H1 (cell line): Measurements from ENCODE around the gene LSM4. TPM values are rescaled to one million over a fixed set of nuclear protein-coding genes. Genes with fewer than 3 reads are reported as not detected.
A peak's percentile ranks its signal among the peaks of the same experiment; 100 is the strongest.

Experiments used
- CTCF ChIA-PET: fragments of 300-600 bp; sonication (Branson Sonifier 250); formaldehyde crosslinking; loops from one replicate; lab custom pipeline; 2021; ENCODE audit not compliant: partially characterized antibody; lab: Charles Lee
- POLR2A ChIA-PET: fragments of 300-600 bp; sonication (Branson Sonifier 250); formaldehyde crosslinking; loops from one replicate; lab custom pipeline; 2021; ENCODE audit warnings: inconsistent platforms; ENCODE audit not compliant: partially characterized antibody; lab: Charles Lee
- DNase-seq, 2 experiments: peaks; one replicate each; pipeline versions ENCODE4 v3.0.0 to v3.0.0-alpha.2; 2010 to 2022; ENCODE audit warnings: low spot score in 2 of 2, low read depth in 1 of 2, mixed read lengths in 1 of 2
- FAIRE-seq: peaks from 2 replicates; lab custom pipeline; 2011; peaks lifted over from hg19 to GRCh38; lab: Jason Lieb, UNC
- H2AFZ ChIP-seq: 2 replicates; pipeline ENCODE4 v1.8.1; 2012; ENCODE audit warnings: low read length, inconsistent platforms
- H2AK5ac ChIP-seq: 2 replicates; pipeline ENCODE4 v1.6.1; 2013; ENCODE audit warnings: low read depth, low read length
- H2BK120ac ChIP-seq: replicated peaks from 2 replicates; pipeline ENCODE3; 2013; ENCODE audit warnings: low read depth, low read length, inconsistent platforms
- H2BK12ac ChIP-seq: 2 replicates; pipeline ENCODE4 v1.6.1; 2013; ENCODE audit warnings: low read depth, low read length
- H2BK15ac ChIP-seq: 2 replicates; pipeline ENCODE4 v1.6.1; 2013; ENCODE audit warnings: low read length
- H2BK20ac ChIP-seq: 2 replicates; pipeline ENCODE4 v1.6.1; 2013; ENCODE audit warnings: low read length
- H2BK5ac ChIP-seq: 2 replicates; pipeline ENCODE4 v1.6.1; 2013; ENCODE audit warnings: low read depth, low read length
- H3K14ac ChIP-seq: 2 replicates; pipeline ENCODE4 v1.6.1; 2013; ENCODE audit warnings: inconsistent platforms; ENCODE audit not compliant: insufficient read length
- H3K18ac ChIP-seq: 2 replicates; pipeline ENCODE4 v1.6.1; 2013; ENCODE audit warnings: low read length; ENCODE audit errors: extremely low read depth
- H3K23ac ChIP-seq: 2 replicates; pipeline ENCODE4 v1.6.1; 2013; ENCODE audit warnings: inconsistent platforms; ENCODE audit not compliant: insufficient read length
- H3K23me2 ChIP-seq: 2 replicates; pipeline ENCODE4 v1.6.1; 2013; ENCODE audit warnings: low read depth, low read length
- H3K27ac ChIP-seq: 2 replicates; pipeline ENCODE4 v1.6.1; 2011; ENCODE audit warnings: low read depth, low read length, inconsistent platforms
- H3K27me3 ChIP-seq, 4 experiments: replicated peaks in 1 of 4; 1 replicate in 1 of 4; 2 replicates in 3 of 4; pipeline versions ENCODE4 v1.6.1 to v1.8.1; 2011 to 2013; ENCODE audit warnings: low read length in 3 of 4, mild to moderate bottlenecking in 3 of 4, inconsistent platforms in 2 of 4, mixed read lengths in 2 of 4, moderate library complexity in 1 of 4; ENCODE audit not compliant: control insufficient read depth in 3 of 4, insufficient read depth in 3 of 4; ENCODE audit errors: extremely low read depth in 1 of 4
- H3K36me3 ChIP-seq, 4 experiments: 2 replicates each; pipeline versions ENCODE4 v1.6.1 to v1.8.1; 2011 to 2013; ENCODE audit warnings: mild to moderate bottlenecking in 4 of 4, low read length in 3 of 4, moderate library complexity in 2 of 4, control low read depth in 1 of 4, inconsistent platforms in 1 of 4; ENCODE audit not compliant: insufficient read depth in 4 of 4, control insufficient read depth in 2 of 4
- H3K4ac ChIP-seq: replicated peaks from 2 replicates; pipeline ENCODE3; 2013; ENCODE audit warnings: low read length, low read depth, mixed read lengths, inconsistent platforms; ENCODE audit not compliant: insufficient read length
- H3K4me1 ChIP-seq, 4 experiments: replicated peaks in 1 of 4; 1 replicate in 1 of 4; 2 replicates in 3 of 4; pipeline versions ENCODE4 v1.6.1 to v1.8.1; 2011 to 2013; ENCODE audit warnings: low read length in 3 of 4, inconsistent platforms in 2 of 4, mixed read lengths in 1 of 4; ENCODE audit not compliant: insufficient read depth in 4 of 4, control insufficient read depth in 3 of 4
- H3K4me2 ChIP-seq, 2 experiments: 2 replicates each; pipeline versions ENCODE4 v1.6.1 to v1.8.1; 2011 to 2013; ENCODE audit warnings: low read depth in 2 of 2, low read length in 2 of 2, control low read depth in 1 of 2, inconsistent platforms in 1 of 2, mild to moderate bottlenecking in 1 of 2; ENCODE audit not compliant: insufficient read depth in 1 of 2
- H3K4me3 ChIP-seq, 4 experiments: fragments of 200-600, 300-600 bp in 1 of 4; sonication (generic), shearing (Covaris generic), sonication (Bioruptor Twin) in 1 of 4; 2 replicates each; pipeline versions ENCODE4 v1.5.1 to v1.8.1; 2011 to 2016; ENCODE audit warnings: low read length in 4 of 4, low read depth in 3 of 4, control low read depth in 2 of 4, inconsistent platforms in 2 of 4, mild to moderate bottlenecking in 2 of 4, mixed read lengths in 1 of 4, moderate library complexity in 1 of 4; ENCODE audit not compliant: insufficient read depth in 2 of 4; ENCODE audit errors: extremely low read depth in 1 of 4
- H3K56ac ChIP-seq: replicated peaks from 2 replicates; pipeline ENCODE3; 2013; ENCODE audit warnings: low read depth, mild to moderate bottlenecking, mixed read lengths, low read length, inconsistent platforms; ENCODE audit not compliant: insufficient read length
- H3K79me1 ChIP-seq: 2 replicates; pipeline ENCODE4 v1.6.1; 2013; ENCODE audit warnings: low read depth, low read length, control low read depth
- H3K79me2 ChIP-seq, 2 experiments: 2 replicates each; pipeline versions ENCODE4 v1.6.1 to v1.8.1; 2012 to 2013; ENCODE audit warnings: low read length in 2 of 2, mild to moderate bottlenecking in 2 of 2, inconsistent platforms in 1 of 2; ENCODE audit not compliant: insufficient read depth in 2 of 2, control insufficient read depth in 1 of 2
- H3K9ac ChIP-seq, 4 experiments: replicated peaks in 1 of 4; 1 replicate in 1 of 4; 2 replicates in 3 of 4; pipeline versions ENCODE4 v1.6.1 to v1.8.1; 2011 to 2013; ENCODE audit warnings: low read depth in 3 of 4, low read length in 3 of 4, control low read depth in 2 of 4, mild to moderate bottlenecking in 2 of 4, moderate library complexity in 2 of 4, inconsistent platforms in 1 of 4; ENCODE audit errors: extremely low read depth in 1 of 4
- H3K9me3 ChIP-seq, 2 experiments: 2 replicates each; pipeline versions ENCODE4 v1.6.1 to v1.8.1; 2012 to 2013; ENCODE audit warnings: mild to moderate bottlenecking in 2 of 2, moderate library complexity in 2 of 2, control low read depth in 1 of 2, inconsistent platforms in 1 of 2, low read depth in 1 of 2, low read length in 1 of 2, mixed read lengths in 1 of 2; ENCODE audit not compliant: insufficient read depth in 2 of 2
- H4K20me1 ChIP-seq, 2 experiments: replicated peaks in 1 of 2; 2 replicates each; pipeline versions ENCODE3 to v1.8.1; 2011 to 2013; ENCODE audit warnings: inconsistent platforms in 2 of 2, low read length in 2 of 2, mild to moderate bottlenecking in 1 of 2; ENCODE audit not compliant: insufficient read depth in 2 of 2, control insufficient read depth in 1 of 2
- H4K5ac ChIP-seq: 2 replicates; pipeline ENCODE4 v1.6.1; 2013; ENCODE audit warnings: low read length, low read depth, mixed read lengths, inconsistent platforms; ENCODE audit not compliant: insufficient read length
- H4K8ac ChIP-seq: 2 replicates; pipeline ENCODE4 v1.8.0; 2013; ENCODE audit warnings: mild to moderate bottlenecking, moderate library complexity, low read length, inconsistent platforms; ENCODE audit not compliant: insufficient read depth; ENCODE audit errors: extremely low read depth
- H4K91ac ChIP-seq: replicated peaks from 2 replicates; pipeline ENCODE3; 2013; ENCODE audit warnings: low read length, mixed read lengths, inconsistent platforms; ENCODE audit not compliant: insufficient read length
- BCL11A ChIP-seq, 2 experiments: IDR thresholded peaks; one replicate each; pipeline ENCODE4 v1.6.1; 2011; ENCODE audit warnings: low read depth in 2 of 2, low read length in 2 of 2, mild to moderate bottlenecking in 2 of 2
- CBX5 ChIP-seq: fragments of 300-800, 300-1000 bp; sonication (generic); IDR thresholded peaks from 2 replicates; pipeline ENCODE4 v1.7.1; 2016; ENCODE audit warnings: antibody characterized with exemption, low read length, low read depth
- CREB1 ChIP-seq: IDR thresholded peaks from 2 replicates; pipeline ENCODE4 v1.6.1; 2012; ENCODE audit warnings: inconsistent platforms
- CTBP2 ChIP-seq: IDR thresholded peaks from 2 replicates; pipeline ENCODE4 v1.7.0; 2011; ENCODE audit warnings: borderline replicate concordance, mild to moderate bottlenecking, moderate library complexity, mixed read lengths, low read length; ENCODE audit not compliant: insufficient read depth, insufficient read length
- MAFK ChIP-seq: IDR thresholded peaks from 2 replicates; pipeline ENCODE4 v1.6.1; 2012; ENCODE audit warnings: low read depth, mild to moderate bottlenecking, improper control_type of control experiment, low read length
- POU5F1 ChIP-seq: IDR thresholded peaks from 2 replicates; pipeline ENCODE4 v1.6.1; 2011; ENCODE audit warnings: low read depth, mild to moderate bottlenecking, low read length, moderate library complexity
- SIRT6 ChIP-seq: IDR thresholded peaks from one replicate; pipeline ENCODE4 v1.7.1; 2012; ENCODE audit warnings: low read length, inconsistent platforms
- SP1 ChIP-seq: IDR thresholded peaks from 2 replicates; pipeline ENCODE4 v1.6.1; 2011; ENCODE audit warnings: low read depth, low read length
- SP2 ChIP-seq: IDR thresholded peaks from 2 replicates; pipeline ENCODE4 v1.6.1; 2012; ENCODE audit warnings: mild to moderate bottlenecking, low read length, inconsistent platforms
- SRF ChIP-seq: IDR thresholded peaks from 2 replicates; pipeline ENCODE4 v1.6.1; 2011; ENCODE audit warnings: mild to moderate bottlenecking, low read depth, low read length, moderate library complexity
- TAF1 ChIP-seq: IDR thresholded peaks from 2 replicates; pipeline ENCODE4 v1.6.1; 2011; ENCODE audit warnings: mild to moderate bottlenecking, low read depth, low read length
- TEAD4 ChIP-seq: IDR thresholded peaks from 2 replicates; pipeline ENCODE4 v1.6.1; 2012; ENCODE audit warnings: low read depth, low read length, inconsistent platforms, mixed read lengths
- WGBS, 2 experiments: shearing (Covaris generic) in 1 of 2; methylation state at CpG; one replicate each; pipeline versions ENCODE4 v1.1.6 to v1.1.7; 2013 to 2015; ENCODE audit warnings: low lambda C conversion rate in 2 of 2, mixed read lengths in 2 of 2, inconsistent platforms in 1 of 2, low coverage in 1 of 2, missing lambda C conversion rate in 1 of 2; ENCODE audit not compliant: insufficient replicate concordance in 2 of 2, insufficient coverage in 1 of 2, insufficient read length in 1 of 2; ENCODE audit errors: extremely low coverage in 1 of 2, missing lambda C conversion rate in 1 of 2; 5-methylcytosine and 5-hydroxymethylcytosine counted together
- polyA plus RNA-seq, 7 experiments: library from polyadenylated mRNA; depleted of rRNA in 3 of 7; stranded (reverse) in 5 of 7; unstranded in 2 of 7; fragments of >200 nt in 5 of 7; fragments of 200-250 nt in 2 of 7; gene quantifications; 1 replicate in 5 of 7; 2 replicates in 1 of 7; 4 replicates in 1 of 7; pipeline versions ENCODE4 v1.2.1 to v1.2.3, GENCODE V29; 2011 to 2013; ENCODE audit warnings: missing spikeins in 2 of 7, mixed read lengths in 2 of 7
- total RNA-seq: library from RNA; stranded (reverse); fragmentation: NEBNext Ultra II Directional; extraction: Animal tissue kit (Norgen Biotek cat#: 25700); gene quantifications from 2 replicates; pipeline ENCODE4 v1.2.1, GENCODE V29; 2021
- TF ChIP-seq, protein P1 (sequence below): IDR thresholded peaks from 2 replicates; pipeline ENCODE4 v1.6.1; 2012; ENCODE audit warnings: low read length, inconsistent platforms

LSM4 gene
- total and polyA plus RNA-seq, 2 of the 8 experiments (the other 6 are each of a cell fraction or from before 2014, with no cell fraction given): 302 to 319 TPM

DNA sequence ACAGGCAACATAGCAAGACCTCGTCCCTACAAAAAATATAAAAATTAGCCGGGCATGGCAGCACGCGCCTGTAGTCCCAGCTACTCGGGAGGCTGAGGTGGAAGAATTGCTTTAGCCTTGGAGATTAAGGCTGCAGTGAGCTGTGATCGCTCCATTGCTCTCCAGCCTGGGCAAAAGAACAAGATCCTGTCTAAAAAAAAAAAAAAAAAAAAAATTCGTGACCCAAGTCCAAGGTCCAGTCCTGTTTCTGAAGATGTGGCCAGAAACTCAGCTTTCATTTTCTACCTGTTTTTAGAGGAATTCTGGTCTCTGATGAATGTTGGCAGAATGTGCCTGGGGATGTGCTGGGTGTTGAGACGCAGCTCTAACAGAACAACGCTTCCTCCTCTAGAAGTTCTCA lies 15.7 kb upstream of the LSM4 start:
- no peak overlapping the region for H3K23ac ChIP-seq
- no peak overlapping the region for H4K91ac ChIP-seq
- no peaks in the 10 kb centered on the region for H4K20me1 ChIP-seq
- no peak overlapping the region for H2BK5ac ChIP-seq
- H2AK5ac ChIP-seq: peak overlapping the region; percentile 53; the same call in 1 of the 2 replicates
- 89% methylated on average over 9 of the region's 9 CpGs; no CpG with 5 or more reads in 1 of the 2 experiments for WGBS, 2 experiments
- no peak overlapping the region for H4K5ac ChIP-seq
- no peaks in the 10 kb centered on the region for H3K79me1 ChIP-seq
- ChIA-PET CTCF (interaction anchor here (0.9 to 4.9 kb wide), 16 partner anchors 11 to 650 kb away, joined by 3 to 73 read pairs (median 4); partner anchors contain the start of genes GDF15, JUND, RAB3A and SSBP4), POLR2A (interaction anchor here (0.6 to 20.2 kb wide), 5 partner anchors 40 to 78 kb away, joined by 3 to 224 read pairs (median 4); partner anchors contain the start of genes GDF15, IQCN and JUND)
- FAIRE-seq (no peak), DNase-seq (no peak)
- H3K27ac ChIP-seq: no peak overlapping the region
- no peak overlapping the region for H2AFZ ChIP-seq
- no peaks in the 10 kb centered on the region for H3K9me3 ChIP-seq
- H3K4me2 ChIP-seq: no peak overlapping the region
- H3K27me3 ChIP-seq: 0 out of 7 replicates have a peak, but pooled peaks cover 0 to 2% (median 0%) of the 10 kb centered on the region in 4 experiments
- no peak overlapping the region for H3K18ac ChIP-seq
- no peak overlapping the region for H3K4me3 ChIP-seq
- no peak overlapping the region for H3K56ac ChIP-seq
- H2BK120ac ChIP-seq: no peak overlapping the region
- no peak overlapping the region for H3K4ac ChIP-seq
- H3K9ac ChIP-seq: no peak overlapping the region
- no peak overlapping the region for H2BK20ac ChIP-seq
- no peak overlapping the region for H3K14ac ChIP-seq
- H3K23me2 ChIP-seq: peaks cover 11% of the 10 kb centered on the region
- no peak overlapping the region for H4K8ac ChIP-seq
- peaks cover 0 to 11% (median 8%) of the 10 kb centered on the region in 4 experiments; a peak in 6 of 7 replicates for H3K4me1 ChIP-seq
- H2BK12ac ChIP-seq: peak overlapping the region; percentile 75; the same call in 1 of the 2 replicates
- no peak overlapping the region for H2BK15ac ChIP-seq
- peaks cover 0 to 4% of the 10 kb centered on the region in 2 experiments; a peak in 1 of 4 replicates for H3K79me2 ChIP-seq
- no peaks in the 10 kb centered on the region for H3K36me3 ChIP-seq
- TF ChIP-seq CBX5 (no peak), SP1 (no peak), POU5F1 (no peak), CREB1 (no peak), SP2 (no peak), MAFK (no peak), SIRT6 (no peak), SRF (no peak), TAF1 (no peak), TEAD4 (no peak), CTBP2 (no peak), BCL11A (IDR thresholded peaks at IDR 0.05; ENCODE audit: low read depth in 2 of 2, low read length in 2 of 2) (no peak)
- TF ChIP-seq, protein P1, sequence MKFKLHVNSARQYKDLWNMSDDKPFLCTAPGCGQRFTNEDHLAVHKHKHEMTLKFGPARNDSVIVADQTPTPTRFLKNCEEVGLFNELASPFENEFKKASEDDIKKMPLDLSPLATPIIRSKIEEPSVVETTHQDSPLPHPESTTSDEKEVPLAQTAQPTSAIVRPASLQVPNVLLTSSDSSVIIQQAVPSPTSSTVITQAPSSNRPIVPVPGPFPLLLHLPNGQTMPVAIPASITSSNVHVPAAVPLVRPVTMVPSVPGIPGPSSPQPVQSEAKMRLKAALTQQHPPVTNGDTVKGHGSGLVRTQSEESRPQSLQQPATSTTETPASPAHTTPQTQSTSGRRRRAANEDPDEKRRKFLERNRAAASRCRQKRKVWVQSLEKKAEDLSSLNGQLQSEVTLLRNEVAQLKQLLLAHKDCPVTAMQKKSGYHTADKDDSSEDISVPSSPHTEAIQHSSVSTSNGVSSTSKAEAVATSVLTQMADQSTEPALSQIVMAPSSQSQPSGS: no peak
